NCI-H1436 treated with DMSO at 0.1 percent for 48 hours (cell line): ENCODE measurements around the gene COPG2.
"Not testable (repeated sequence)": the region's sequence is repeated elsewhere in the genome, so short reads cannot be mapped to it uniquely, and the experiment has no call there.

Experiments used
- DNase-seq: peaks from one replicate; lab custom pipeline; 2025; lab: John Stamatoyannopoulos, UW

COPG2 gene

DNA sequence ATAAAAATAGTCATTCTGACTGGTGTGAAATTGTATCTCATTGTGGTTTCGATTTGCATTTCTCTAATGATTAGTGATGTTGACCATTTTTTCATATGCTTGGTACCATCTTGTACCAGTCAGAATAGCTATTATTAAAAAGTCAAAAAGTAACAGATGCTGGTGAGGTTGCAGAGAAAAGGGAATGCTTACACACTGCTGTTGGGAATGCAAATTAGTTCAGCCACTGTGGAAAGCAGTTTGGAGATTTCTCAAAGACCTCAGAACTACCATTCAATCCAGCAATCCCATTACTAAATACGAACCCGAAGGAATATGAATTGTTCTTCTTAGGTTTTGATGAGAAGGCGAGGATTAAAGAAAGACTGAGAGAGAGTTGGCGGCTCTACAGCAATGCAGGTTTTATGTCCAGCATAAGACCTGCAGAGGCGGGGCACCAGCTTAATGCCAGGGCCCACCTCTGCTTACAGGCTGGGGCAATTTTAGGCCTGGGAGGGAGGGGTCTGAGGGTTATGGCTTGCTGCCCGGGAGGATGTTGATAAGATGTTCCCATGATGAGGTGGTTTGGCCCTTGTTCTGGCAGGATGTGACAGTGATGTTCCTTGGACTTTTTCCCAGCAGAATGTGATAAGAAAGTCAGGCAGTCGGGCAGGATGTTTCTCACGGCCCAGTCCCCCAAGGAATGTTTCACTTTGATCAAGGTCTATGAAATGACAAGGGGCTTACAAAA is 102.2 kb downstream of the COPG2 start:
- no peak for DNase-seq

DNA sequence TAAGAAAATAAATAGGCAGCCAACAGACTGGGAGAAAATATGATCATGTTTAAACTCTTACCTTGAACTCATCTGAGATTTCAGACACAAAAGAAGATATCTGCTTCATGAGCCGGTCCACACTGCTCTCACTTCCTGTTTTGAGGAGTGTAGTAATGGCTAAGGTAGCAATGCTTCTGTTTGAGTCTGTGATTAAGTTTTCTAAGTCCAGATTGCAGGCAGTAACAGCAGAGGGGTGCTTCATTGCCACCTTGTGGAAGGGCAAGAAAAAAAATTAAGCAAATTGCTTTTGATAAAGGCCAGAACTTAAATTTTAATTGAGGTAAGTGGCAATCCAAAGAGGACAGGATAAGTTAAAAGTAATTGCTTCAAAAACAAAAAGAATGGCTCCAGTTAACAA is 107.6 kb downstream of the COPG2 start:
- peak; percentile 0 for DNase-seq

GRCh38 chr7:130559184-130559583 is 109.4 kb downstream of the COPG2 start:
- no peak for DNase-seq

DNA sequence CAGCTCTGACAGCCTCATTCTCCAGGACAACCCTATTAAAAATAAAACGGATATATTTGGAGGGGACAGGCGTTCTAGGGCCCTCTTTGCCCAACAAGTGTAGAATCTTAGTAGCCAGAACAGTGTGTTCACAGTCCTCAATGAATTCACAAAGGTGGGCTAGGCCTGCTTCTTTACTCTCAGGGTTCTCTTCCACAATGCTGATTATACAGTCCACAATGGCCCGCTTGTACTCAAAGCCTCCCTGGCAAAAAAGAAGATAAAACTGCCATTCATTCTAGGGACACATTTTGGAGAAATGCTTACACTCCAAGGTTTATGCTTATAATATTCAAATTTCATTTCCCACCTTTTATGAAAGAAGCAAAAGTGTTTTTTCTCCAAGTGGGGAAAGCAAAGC is 114.1 kb downstream of the COPG2 start:
- DNase-seq: no peak

GRCh38 chr7:130553398-130554029 is 115.0 kb downstream of the COPG2 start:
- no peak for DNase-seq

- DNase-seq: no peak
These were observed 124.2 kb downstream of the COPG2 start for GRCh38 chr7:130544356-130544755.

- DNase-seq: no peak
These were observed 125.0 kb downstream of the COPG2 start for GRCh38 chr7:130543487-130544010.

DNA sequence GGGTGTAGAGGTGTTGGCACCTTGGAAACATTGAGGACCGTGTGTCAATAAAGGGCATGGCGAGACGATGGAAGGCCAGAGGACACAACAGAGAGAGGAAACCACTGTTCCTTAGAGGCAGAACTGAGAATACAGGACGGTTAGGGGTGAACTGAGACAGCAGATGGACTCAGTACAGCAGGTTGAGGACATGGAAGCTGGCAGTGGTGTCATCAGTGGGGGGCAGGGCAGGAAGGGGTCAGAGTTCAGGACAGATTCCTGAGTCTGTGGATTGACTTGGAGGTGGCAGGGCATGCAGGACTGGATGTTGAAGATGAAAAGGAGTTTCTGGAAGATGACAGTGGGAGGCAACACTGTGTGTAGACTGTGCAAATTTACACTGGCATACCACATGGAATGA is 126.3 kb downstream of the COPG2 start:
- DNase-seq: not testable (repeated sequence)

- DNase-seq: not testable (repeated sequence)
These were observed 127.3 kb downstream of the COPG2 start for GRCh38 chr7:130541287-130541686.

GRCh38 chr7:130537894-130538293 is 130.7 kb downstream of the COPG2 start:
- DNase-seq: not testable (repeated sequence)

DNA sequence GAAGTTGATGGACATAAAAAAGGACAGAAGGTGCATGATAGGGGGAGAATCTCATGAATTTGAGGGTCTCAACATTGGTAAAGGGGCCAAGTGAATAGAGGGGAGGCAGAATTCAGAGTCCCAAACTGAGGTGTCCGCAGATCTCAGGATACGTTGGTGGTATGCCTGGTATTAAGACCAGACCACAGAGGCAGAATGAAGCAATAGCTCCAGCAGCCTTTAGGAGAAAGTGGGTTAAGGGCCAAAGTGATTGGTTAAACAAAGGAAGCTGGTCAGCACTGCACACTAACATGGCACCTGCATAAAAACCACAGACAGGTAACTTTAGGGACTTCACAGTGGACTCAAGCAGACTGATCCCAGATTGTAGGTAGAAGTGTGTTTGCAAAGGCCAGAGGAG is 139.1 kb downstream of the COPG2 start:
- no peak for DNase-seq

DNA sequence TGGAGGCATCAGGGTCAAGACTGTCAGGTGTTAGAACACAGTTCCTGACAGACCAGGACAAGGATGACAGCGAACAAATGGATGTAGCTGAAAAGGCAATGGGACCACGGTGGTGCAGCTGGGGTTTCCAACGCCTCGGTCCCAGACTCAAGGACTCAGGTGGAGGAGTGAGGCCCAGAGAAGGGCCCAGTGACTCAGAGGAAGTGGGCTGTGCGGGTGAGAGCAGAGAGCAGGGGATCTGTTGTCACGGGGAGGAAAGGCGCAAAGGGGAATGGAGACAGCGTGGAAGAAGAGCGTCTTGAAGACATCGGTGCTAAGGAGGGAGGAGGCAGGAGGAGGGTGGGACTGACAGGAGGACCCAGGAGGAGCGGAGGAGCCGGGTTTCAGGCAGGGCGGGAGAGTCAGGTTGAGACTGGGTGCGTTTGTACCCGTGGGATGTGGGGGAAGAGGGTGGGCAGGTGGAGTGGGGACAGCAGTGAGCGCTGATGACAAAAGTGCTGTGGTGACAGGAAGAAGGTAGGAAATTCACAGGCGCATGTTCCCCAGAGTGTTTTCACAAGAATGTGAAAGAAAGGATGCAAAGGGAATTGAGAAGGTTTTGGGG is 140.7 kb downstream of the COPG2 start:
- DNase-seq: not testable (repeated sequence)

DNA sequence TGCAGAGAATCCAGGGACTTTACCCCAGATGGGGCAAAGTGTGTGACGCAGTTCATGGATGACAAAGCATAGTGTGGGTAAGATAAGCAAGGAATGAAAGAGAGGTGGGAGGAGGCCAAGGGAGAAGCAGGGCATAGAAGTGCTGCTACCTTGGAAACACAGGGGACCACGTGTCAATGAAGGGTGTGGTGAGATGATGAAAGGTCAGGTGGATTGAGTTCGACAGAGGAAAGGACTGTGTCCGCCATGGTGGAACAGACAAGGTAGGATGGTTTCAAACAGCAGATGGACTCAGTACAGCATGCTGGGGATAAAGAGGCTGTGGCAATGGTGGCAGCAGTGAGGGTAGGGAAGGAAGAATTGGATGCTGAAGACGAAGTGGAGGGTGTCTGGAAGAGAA is 143.9 kb downstream of the COPG2 start:
- DNase-seq: no peak

DNA sequence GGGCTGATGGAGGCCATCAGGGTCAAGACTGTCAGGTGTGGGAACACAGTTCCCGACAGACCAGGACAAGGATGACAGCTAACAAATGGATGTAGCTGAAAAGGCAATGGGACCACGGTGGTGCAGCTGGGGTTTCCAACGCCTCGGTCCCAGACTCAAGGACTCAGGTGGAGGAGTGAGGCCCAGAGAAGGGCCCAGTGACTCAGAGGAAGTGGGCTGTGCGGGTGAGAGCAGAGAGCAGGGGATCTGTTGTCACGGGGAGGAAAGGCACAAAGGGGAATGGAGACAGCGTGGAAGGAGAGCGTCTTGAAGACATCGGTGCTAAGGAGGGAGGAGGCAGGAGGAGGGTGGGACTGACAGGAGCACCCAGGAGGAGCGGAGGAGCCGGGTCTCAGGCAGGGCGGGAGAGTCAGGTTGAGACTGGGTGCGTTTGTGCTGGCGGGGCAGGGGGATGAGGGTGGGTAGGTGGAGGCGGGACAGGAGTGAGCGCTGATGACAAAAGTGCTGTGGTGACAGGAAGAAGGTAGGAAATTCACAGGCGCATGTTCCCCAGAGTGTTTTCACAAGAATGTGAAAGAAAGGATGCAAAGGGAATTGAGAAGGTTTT is 144.9 kb downstream of the COPG2 start:
- DNase-seq: not testable (repeated sequence)

DNA sequence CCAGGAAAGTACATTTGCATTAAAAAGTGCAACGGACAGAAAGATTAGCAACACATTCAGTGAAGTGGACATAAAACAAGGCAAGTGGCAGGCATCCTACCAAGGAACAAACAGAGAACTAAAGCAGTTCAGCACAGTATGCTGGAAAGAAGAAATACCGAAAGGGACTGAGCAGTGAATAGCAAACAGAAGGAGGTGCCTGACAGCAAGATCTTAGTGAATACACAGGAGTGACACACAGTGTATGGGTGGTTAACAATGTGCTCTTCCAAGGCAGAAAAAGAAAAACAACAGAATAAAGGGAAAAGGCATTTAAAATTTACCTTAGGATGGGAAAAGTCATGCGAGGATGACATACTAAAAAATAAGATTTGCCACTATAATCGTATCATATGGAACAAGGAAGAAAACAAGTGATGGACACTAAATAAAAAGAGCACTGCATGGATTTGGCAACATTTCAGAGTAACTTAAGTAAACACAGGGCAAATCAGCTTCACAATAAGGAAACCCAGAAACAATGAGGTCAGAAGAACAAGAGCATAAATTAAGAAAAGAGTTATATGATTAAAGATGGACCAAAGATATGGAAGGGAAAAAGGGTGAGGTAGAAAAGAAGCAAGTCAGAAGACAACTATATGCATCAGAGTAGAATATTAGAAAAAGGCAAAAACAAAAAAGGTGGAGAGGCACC is 147.1 kb downstream of the COPG2 start:
- DNase-seq: no peak

DNA sequence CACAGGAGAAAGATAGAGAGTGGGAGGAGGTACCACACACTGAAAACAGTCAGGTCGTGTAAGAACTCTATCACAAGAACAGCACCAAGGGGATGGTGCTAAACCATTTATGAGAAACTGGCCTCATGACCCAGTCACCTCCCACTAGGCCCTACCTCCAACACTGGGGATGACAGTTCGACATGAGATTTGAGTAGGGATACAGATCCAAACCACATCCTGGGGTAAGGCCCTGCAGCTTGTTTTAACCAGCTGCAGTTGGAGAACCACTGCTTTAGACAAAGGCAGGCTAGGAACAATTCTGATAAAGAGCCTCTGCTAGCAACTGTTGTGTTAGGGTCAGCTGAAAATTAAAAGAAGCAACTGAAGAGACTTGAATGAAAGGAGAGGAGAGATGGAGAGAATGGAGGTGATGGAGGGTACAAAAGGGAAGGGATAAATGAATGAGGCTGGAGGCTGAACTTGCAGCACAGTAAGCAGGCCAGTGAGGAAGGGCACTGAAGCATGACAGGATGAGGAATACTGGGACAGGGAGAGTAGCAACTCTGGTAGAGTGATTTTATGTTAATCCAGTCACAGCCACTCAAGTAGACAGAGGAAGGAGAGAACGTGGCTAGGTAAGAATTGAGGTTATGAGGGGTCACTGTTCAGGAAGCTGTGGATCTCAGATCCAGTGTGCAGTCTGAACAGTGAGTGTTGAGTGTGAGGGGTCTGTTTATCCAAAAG is 153.1 kb downstream of the COPG2 start:
- DNase-seq: no peak

DNA sequence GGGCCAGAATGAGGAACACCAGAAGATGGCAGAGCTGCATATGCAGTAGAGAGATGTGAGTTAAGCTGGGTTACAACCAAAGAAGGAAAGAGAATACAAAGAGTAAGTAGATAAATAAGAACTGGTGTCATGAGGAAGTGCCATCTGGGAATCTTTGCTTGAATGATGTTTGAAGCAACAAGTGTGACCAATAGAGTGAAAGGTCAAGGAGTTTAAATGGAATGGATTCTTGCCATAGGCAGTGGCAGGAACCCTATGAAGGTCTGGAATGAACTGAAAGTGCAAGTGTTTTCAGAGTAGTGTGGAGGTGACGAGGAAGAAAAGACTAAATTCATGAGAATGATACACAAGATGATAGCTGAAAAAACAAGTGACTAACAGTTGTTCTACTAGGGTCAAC is 155.1 kb downstream of the COPG2 start:
- DNase-seq: no peak

DNA sequence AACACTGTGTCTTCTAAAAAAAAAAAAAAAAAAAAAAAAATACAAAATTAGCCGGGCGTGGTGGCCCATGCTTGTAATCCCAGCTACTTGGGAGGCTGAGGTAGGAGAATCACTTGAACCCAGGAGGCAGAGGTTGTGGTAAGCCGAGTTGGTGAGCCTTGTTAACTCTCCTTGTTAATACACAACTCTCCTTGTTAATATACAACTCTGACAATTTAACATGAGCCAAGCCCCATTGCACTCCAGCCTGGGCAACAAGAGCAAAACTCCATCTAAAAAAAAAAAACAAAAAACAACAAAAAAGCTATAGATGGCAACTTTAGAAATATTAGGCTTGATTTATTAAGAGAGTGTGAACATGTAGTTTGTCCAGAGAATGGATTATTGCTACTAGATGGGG is 156.5 kb downstream of the COPG2 start:
- not testable (repeated sequence) for DNase-seq

DNA sequence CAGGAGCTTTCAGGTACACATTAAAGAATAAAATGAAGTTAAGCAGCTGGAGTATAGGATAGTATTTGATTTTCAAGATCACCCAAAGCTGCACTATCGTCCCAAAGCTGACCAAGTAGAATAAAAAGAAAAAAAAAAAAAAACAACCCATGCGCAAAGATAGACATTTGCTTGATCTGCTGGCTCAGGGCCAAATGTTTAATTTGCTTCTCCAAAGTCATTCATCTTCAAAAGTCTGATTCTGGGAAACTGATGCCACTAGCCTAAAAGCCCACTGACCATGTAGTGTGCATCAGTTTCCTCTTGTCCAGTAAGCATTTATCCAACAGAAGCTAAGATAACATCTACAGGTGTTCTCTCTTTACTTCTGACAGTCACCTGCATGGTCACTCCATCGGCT is 162.2 kb downstream of the COPG2 start:
- no peak for DNase-seq

GRCh38 chr7:130505753-130506152 is 162.8 kb downstream of the COPG2 start:
- no peak for DNase-seq

DNA sequence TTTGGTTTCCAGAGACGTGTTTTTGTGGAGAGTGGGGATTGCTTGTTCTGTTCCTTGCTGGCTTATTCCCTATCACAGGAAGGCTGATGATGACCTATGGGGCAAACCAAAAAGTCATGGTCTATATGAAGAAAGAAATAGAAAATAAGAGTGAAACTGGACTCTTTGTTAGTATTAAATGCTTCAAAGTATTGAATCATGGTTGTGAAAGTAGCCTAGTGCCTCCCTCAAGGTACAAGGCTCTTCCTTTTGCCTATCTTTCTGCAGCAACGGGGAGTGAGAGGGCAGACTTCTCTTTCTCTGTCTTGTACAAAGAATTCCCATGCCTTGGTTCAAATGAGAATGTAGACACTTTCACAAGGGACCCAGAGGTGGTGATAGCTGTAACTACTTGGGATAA is 167.6 kb downstream of the COPG2 start:
- no peak for DNase-seq
